H1 (cell line): ENCODE results near the gene RAB3D.

Experiments
- CREB1 ChIP-seq: IDR thresholded peaks from 2 replicates; pipeline ENCODE4 v1.6.1; 2012; ENCODE audit warnings: inconsistent platforms
- EP300 ChIP-seq, 2 experiments: IDR thresholded peaks; 1 replicate in 1 of 2; 2 replicates in 1 of 2; pipeline ENCODE4 v1.6.1; 2011 to 2012; ENCODE audit warnings: low read depth in 2 of 2, low read length in 2 of 2, mild to moderate bottlenecking in 2 of 2, borderline replicate concordance in 1 of 2, inconsistent platforms in 1 of 2, moderate library complexity in 1 of 2
- EZH2 ChIP-seq: fragments of 200-600 bp; sonication (generic); IDR thresholded peaks from 2 replicates; pipeline ENCODE4 v1.7.1; 2012; ENCODE audit warnings: low read depth, mild to moderate bottlenecking, moderate library complexity, low read length, inconsistent platforms; ENCODE audit not compliant: severe bottlenecking
- GABPA ChIP-seq: IDR thresholded peaks from 2 replicates; pipeline ENCODE4 v1.6.1; 2011; ENCODE audit warnings: mild to moderate bottlenecking, low read length, moderate library complexity, borderline replicate concordance; ENCODE audit not compliant: insufficient read depth
- GTF2F1 ChIP-seq: IDR thresholded peaks from 2 replicates; pipeline ENCODE4 v1.6.1; 2012; ENCODE audit warnings: low read depth, low read length, improper control_type of control experiment, borderline replicate concordance
- POLR2A ChIP-seq, 2 experiments: IDR thresholded peaks; 1 replicate in 1 of 2; 2 replicates in 1 of 2; pipeline ENCODE4 v1.6.1; 2011; ENCODE audit warnings: low read depth in 2 of 2, low read length in 2 of 2, mild to moderate bottlenecking in 2 of 2; ENCODE audit errors: control extremely low read depth in 1 of 2
- TF ChIP-seq, protein P1 (sequence below), 3 experiments: IDR thresholded peaks; 1 replicate in 2 of 3; 2 replicates in 1 of 3; pipeline versions ENCODE4 v1.5.1 to v1.6.1; 2011; ENCODE audit warnings: low read length in 3 of 3, mild to moderate bottlenecking in 3 of 3, inconsistent platforms in 2 of 3, low read depth in 1 of 3, moderate library complexity in 1 of 3; ENCODE audit not compliant: insufficient read depth in 1 of 3; ENCODE audit errors: control extremely low read depth in 1 of 3

DNA sequence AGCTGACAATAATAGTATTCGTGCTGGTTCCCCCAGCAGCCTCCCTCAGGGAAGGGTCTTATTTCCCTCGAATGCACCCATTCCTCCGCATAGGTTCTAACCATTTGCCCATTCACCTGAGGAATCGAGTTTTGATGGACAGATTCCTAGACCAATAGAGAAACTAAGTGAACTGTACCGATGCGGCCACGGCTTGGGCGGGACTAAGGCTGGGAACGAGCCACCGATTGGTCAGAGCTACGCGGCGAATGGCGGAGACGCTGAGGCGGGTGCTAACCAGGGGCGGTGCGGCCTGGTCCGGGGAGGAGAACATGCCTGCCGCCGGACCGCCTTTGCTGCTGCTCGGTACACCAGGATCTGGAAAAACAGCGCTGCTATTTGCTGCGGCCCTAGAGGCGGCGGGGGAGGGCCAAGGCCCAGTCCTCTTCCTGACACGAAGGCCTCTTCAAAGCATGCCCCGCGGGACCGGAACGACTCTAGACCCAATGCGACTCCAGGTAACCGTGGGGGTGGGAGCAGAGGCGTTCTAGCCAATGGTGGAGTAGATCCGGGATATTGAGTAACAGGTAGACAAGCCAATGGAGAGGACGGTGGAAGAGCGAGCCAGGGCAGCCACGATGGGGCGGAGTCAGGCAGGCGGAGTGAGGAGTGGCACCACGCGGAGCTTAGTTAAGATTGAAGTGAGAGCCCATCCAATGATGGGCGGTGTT, 35.1 kb upstream of the RAB3D start, which contains the start of gene SWSAP1:
- TF ChIP-seq, protein P1, sequence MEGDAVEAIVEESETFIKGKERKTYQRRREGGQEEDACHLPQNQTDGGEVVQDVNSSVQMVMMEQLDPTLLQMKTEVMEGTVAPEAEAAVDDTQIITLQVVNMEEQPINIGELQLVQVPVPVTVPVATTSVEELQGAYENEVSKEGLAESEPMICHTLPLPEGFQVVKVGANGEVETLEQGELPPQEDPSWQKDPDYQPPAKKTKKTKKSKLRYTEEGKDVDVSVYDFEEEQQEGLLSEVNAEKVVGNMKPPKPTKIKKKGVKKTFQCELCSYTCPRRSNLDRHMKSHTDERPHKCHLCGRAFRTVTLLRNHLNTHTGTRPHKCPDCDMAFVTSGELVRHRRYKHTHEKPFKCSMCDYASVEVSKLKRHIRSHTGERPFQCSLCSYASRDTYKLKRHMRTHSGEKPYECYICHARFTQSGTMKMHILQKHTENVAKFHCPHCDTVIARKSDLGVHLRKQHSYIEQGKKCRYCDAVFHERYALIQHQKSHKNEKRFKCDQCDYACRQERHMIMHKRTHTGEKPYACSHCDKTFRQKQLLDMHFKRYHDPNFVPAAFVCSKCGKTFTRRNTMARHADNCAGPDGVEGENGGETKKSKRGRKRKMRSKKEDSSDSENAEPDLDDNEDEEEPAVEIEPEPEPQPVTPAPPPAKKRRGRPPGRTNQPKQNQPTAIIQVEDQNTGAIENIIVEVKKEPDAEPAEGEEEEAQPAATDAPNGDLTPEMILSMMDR (IDR thresholded peaks at IDR 0.05; ENCODE audit: control extremely low read depth in 1 of 3, insufficient read depth in 1 of 3, low read depth in 1 of 3, low read length in 3 of 3) = no peak
- TF ChIP-seq EP300 (IDR thresholded peaks at IDR 0.05; ENCODE audit: borderline replicate concordance in 1 of 2, low read depth in 2 of 2, low read length in 2 of 2) (no peak), POLR2A (IDR thresholded peaks at IDR 0.05; ENCODE audit: control extremely low read depth in 1 of 2, low read depth in 2 of 2, low read length in 2 of 2) (peak in 1 of 2 experiments; percentile 98; a peak in 2 of 3 replicates), CREB1 (peak; percentile 84), GTF2F1 (no peak), EZH2 (no peak), GABPA (no peak)
